GM19328 (cell line): ENCODE data around the gene FLVCR2.
A peak's percentile ranks its signal among the peaks of the same experiment; 100 is the strongest.
"Not testable (repeated sequence)": the region's sequence is repeated elsewhere in the genome, so short reads cannot be mapped to it uniquely, and the experiment has no call there.

Experiments used
- ATAC-seq: cut with Tn5 transposase; IDR thresholded peaks from one replicate; pipeline ENCODE4 v1.9.1; 2021; ENCODE audit warnings: mild to moderate bottlenecking, moderate library complexity; ENCODE audit not compliant: unreplicated experiment

FLVCR2 gene

GRCh38 chr14:75660238-75660629, 81.8 kb downstream of the FLVCR2 start:
- ATAC-seq = no peak

DNA sequence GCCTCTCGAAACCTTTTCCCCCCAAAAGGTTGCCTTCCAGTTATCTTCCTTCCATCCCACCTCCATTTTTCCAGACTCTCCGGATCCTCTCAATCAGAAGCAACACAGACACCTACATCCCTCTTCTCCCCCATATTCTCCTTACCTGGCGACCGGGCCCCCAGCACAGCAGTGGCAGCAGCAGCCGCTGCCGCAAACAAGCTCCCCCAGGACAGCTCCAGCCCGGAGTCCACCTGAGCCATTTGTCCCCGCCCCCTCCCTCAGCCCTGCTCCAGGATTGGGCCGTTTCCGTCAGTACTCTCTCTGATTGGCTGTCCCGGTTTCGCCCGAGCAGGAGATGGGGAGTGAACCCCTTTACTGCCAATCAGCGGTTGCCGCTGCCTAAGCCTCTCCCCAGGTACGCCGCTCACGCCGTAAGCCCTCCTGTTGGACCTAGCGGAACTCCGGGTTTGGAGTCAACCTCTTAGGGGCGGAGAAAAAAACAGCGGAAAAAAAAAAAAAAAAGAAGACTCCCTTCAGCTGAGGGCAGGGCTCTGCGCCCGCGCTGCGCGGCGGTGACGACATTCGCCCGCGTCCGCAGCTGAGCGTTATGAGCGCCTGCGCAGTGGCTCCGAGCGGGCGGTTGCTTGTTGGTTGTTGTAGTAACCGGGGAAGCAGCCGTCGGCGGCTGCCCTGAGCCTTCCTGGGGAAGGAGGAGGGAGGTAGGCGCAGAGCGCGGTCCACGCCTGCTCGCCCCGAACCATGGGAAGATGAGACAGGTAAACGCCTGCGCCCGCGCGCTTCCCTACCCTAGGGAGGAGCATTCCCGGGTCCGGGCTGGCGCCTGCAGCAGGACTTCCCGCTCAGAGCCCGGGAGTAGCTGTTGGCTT, 82.4 kb downstream of the FLVCR2 start, which contains the start of the genes ERG28 and TTLL5:
ERG28 (minus strand) TSS at position 247 of the 869 bp plus-strand sequence. CDS start 3,374 bp downstream, outside the sequence.
TTLL5 (plus strand) TSS at position 617 of the 869 bp plus-strand sequence. CDS start 1,904 bp downstream, outside the sequence.
- ATAC-seq = peak; percentile 95

- ATAC-seq = no peak
Observed at GRCh38 chr14:75661499-75661814, 83.0 kb downstream of the FLVCR2 start.

GRCh38 chr14:75662966-75663365, 84.5 kb downstream of the FLVCR2 start:
- ATAC-seq = no peak

DNA sequence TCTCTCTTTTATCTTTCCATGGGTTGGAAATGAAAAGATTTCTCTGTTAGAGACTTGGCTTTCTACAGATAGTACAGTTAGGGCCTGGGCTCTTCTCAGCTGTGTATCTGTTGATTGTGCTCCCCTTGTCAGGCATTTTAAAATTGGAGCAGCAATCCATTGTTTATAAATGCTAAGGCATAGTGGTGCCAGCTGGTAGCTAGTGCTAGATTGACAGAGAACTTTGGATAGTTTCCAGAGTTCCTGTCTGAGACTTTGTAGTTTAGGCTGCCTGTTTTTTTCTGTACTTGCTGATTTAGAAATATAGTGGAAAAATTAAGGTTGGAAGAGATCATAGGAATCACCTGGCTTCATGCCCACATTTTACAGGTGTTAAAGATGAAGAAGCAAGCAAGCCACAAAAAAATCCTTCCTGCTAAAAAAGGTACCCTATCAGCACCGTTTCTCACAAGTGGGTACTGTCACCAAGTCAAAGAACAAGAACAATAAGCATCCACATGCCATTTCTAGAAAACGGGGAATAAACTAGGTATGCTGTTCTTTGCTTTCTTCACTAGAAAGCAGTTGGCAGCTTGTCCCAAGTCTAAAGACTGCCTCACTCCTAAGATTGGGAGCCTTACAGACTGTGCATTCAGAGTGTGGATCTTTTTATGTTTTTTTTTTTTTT, 88.8 kb downstream of the FLVCR2 start:
- ATAC-seq = no peak

DNA sequence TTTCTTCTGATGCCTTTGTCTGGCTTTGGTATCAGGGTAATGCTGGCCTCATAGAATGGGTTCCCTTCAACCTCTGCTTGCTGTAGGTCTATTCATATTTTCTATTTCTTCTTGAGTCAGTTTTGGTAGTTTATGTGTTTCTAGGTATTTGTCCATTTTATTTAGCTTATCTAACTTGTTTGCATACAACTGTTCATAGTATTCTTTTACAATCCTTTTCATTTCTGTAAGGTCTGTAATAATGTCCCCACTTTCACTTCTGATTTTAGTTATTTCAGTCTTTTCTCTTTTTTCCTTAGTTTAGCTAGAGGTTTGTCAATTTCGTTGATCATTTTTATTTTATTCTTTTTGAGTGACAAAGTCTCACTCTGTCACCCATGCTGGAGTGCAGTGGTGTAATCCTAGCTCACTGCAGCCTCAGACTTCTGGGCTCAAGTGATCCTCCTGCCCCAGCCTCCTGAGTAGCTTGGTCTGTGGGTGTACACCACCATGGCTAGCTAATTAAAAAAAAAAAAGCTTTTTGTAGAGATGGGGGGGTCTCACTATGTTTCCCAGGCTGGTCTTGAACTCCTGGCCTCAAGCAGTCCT, 94.3 kb downstream of the FLVCR2 start:
- no peak for ATAC-seq

DNA sequence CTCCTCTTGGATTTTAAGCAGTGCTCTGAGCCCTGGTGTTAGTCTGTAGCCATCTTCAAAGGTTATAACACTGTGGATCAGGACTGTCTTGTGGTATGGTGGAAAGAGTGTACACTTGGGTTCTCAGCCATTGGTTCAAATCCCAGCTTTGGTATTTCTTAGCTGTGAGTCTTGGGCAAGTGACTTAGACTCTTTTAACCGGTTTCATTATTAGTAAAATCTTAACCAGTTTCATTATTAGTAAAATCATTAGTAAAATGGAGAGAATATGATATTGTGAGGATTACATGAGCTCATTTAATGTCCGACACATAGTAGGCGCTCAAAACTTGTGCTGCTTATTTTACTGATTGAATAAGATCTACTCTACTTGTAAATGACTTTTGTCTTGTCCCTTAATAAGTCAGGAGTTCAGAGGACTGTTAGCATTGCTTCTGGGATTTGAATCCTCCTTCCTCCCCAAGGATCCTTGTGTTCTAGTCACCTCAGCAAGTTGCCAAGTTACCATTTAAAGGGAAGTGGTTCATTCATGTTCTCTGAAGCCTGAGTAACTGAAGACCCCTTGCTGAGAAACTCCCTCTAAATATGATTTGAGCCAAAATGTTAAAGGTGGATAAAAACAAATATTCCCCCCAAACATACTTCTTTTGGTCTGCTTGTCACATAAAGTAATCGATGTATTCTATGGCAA, 95.1 kb downstream of the FLVCR2 start:
- ATAC-seq = no peak

GRCh38 chr14:75675265-75675960, 97.0 kb downstream of the FLVCR2 start:
- no peak for ATAC-seq

- no peak for ATAC-seq
Observed at GRCh38 chr14:75685910-75686309, 107.5 kb downstream of the FLVCR2 start.

DNA sequence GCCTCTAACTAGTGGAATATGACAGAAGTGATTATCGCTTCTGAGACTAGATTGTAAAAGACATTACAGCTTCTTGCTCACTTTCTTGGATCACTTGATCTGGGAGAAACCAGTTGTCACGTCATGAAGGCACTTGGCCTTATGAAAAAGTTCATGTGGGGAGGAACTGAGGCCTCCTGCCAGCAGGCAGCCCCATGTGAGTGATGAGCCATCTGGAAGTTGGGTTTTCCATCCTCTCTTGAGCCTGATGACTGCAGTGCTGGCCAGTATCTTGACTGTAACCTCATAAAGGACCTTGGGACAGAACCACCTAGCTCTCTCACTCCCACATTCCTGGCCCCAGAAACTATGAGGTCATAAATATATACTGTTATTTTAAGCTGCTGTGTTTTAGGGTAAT, 110.6 kb downstream of the FLVCR2 start:
- ATAC-seq = no peak

- ATAC-seq = no peak
Observed at GRCh38 chr14:75690010-75690409, 111.6 kb downstream of the FLVCR2 start.

- ATAC-seq = not testable (repeated sequence)
Observed at GRCh38 chr14:75695025-75695424, 116.6 kb downstream of the FLVCR2 start.

DNA sequence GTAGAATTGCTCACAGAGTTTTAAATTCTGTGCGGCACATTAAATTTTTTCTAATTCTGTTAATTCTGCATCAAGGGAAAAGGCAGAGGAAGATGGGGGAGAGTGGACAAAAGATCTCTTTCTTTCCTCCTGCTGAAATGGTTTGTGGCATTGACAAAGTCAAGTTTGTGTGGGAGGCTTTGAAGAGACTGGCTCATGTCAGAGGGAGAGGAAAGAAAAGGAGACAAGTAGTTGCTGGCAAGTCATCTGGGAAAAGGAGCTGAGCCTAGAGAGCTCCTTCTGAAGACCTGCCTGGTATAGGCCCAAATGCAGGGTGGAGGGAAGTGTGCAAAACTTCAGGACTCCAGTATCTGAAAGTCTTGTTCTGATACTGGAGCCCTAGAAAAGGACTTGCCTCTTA, 119.0 kb downstream of the FLVCR2 start:
- ATAC-seq = no peak
